Measurements from ENCODE around the gene LRP11.

LRP11 gene

GRCh38 chr6:149781715-149782114 lies 82.4 kb downstream of the LRP11 start:
- Histone ChIP-seq H3K36me3 (ENCODE audit: insufficient read depth) (no peaks in the 10 kb centered on the region), H3K79me2 (ENCODE audit: insufficient read depth, low read depth) (no peaks in the 10 kb centered on the region), H2AFZ (ENCODE audit: low read depth) (no peak overlapping the region), H3K27me3 (ENCODE audit: insufficient read depth, low read depth) (no peaks in the 10 kb centered on the region), H3K4me2 (no peak overlapping the region), H4K20me1 (ENCODE audit: insufficient read depth) (no peaks in the 10 kb centered on the region), H3K4me3 (IDR thresholded peaks at IDR 0.05; ENCODE audit: insufficient read depth, low read depth, low read length) (no peak overlapping the region), H3K27ac (no peak overlapping the region), H3K4me1 (ENCODE audit: low read depth, poor library complexity, severe bottlenecking) (no peaks in the 10 kb centered on the region), H3K9ac (no peak overlapping the region)
- TF ChIP-seq CTCF (conservative IDR thresholded peaks at IDR 0.05; ENCODE audit: low read depth, low read length), result no peak

GRCh38 chr6:149779644-149779963 lies 84.6 kb downstream of the LRP11 start:
- Histone ChIP-seq H3K79me2 (ENCODE audit: insufficient read depth, low read depth) (no peaks in the 10 kb centered on the region), H3K9ac (no peak overlapping the region), H3K27ac (no peak overlapping the region), H3K4me1 (ENCODE audit: low read depth, poor library complexity, severe bottlenecking) (no peaks in the 10 kb centered on the region), H3K36me3 (ENCODE audit: insufficient read depth) (no peaks in the 10 kb centered on the region), H3K4me3 (IDR thresholded peaks at IDR 0.05; ENCODE audit: insufficient read depth, low read depth, low read length) (no peak overlapping the region), H4K20me1 (ENCODE audit: insufficient read depth) (no peaks in the 10 kb centered on the region), H3K27me3 (ENCODE audit: insufficient read depth, low read depth) (no peaks in the 10 kb centered on the region), H2AFZ (ENCODE audit: low read depth) (no peak overlapping the region), H3K4me2 (no peak overlapping the region)
- TF ChIP-seq CTCF (conservative IDR thresholded peaks at IDR 0.05; ENCODE audit: low read depth, low read length), result no peak

DNA sequence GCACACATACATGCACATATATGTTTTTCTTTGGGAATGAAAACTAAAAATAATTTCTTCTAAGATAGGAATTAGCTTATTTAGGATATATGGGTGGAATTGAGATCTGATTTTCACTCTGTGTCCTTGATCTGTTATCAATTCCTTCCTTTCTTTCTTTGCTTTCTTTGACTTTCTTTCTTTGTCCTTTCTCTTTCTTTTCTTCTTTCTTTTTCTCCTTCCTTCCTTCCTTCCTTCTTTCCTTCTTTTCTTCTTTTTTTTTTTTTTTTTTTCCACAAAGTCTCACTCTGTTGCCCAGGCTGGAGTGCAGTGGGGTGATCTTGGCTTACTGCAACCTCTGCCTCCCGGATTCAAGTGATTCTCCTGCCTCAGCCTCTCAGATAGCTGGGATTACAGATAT lies 86.5 kb downstream of the LRP11 start:
- TF ChIP-seq CTCF (conservative IDR thresholded peaks at IDR 0.05; ENCODE audit: low read depth, low read length), result no peak
- Histone ChIP-seq H2AFZ (ENCODE audit: low read depth) (no peak overlapping the region), H3K4me3 (IDR thresholded peaks at IDR 0.05; ENCODE audit: insufficient read depth, low read depth, low read length) (no peak overlapping the region), H3K79me2 (ENCODE audit: insufficient read depth, low read depth) (no peaks in the 10 kb centered on the region), H3K4me2 (no peak overlapping the region), H3K4me1 (ENCODE audit: low read depth, poor library complexity, severe bottlenecking) (no peaks in the 10 kb centered on the region), H3K36me3 (ENCODE audit: insufficient read depth) (0 out of 2 replicates have a peak, but pooled peaks cover 1% of the 10 kb centered on the region), H4K20me1 (ENCODE audit: insufficient read depth) (no peaks in the 10 kb centered on the region), H3K27me3 (ENCODE audit: insufficient read depth, low read depth) (no peaks in the 10 kb centered on the region), H3K27ac (no peak overlapping the region), H3K9ac (no peak overlapping the region)

GRCh38 chr6:149771925-149772324 lies 92.2 kb downstream of the LRP11 start:
- no peak overlapping the region for H2AFZ ChIP-seq (ENCODE audit: low read depth)
- H3K27ac ChIP-seq, result no peak overlapping the region
- peaks cover 14% of the 10 kb centered on the region for H3K4me1 ChIP-seq (ENCODE audit: low read depth, poor library complexity, severe bottlenecking)
- no peaks in the 10 kb centered on the region for H3K27me3 ChIP-seq (ENCODE audit: insufficient read depth, low read depth)
- peaks cover 7% of the 10 kb centered on the region; the same call in 1 of the 2 replicates for H3K79me2 ChIP-seq (ENCODE audit: insufficient read depth, low read depth)
- peaks cover 10% of the 10 kb centered on the region; the same call in 1 of the 2 replicates for H3K36me3 ChIP-seq (ENCODE audit: insufficient read depth)
- H4K20me1 ChIP-seq (ENCODE audit: insufficient read depth), result no peaks in the 10 kb centered on the region
- H3K4me3 ChIP-seq (IDR thresholded peaks at IDR 0.05; ENCODE audit: insufficient read depth, low read depth, low read length), result no peak overlapping the region
- H3K4me2 ChIP-seq, result no peak overlapping the region
- no peak for TF ChIP-seq CTCF (conservative IDR thresholded peaks at IDR 0.05; ENCODE audit: low read depth, low read length)
- no peak overlapping the region for H3K9ac ChIP-seq

Data from KMS-11 (cell line).